ENCODE data around the gene STAMBPL1. TPM values are rescaled to one million over a fixed set of nuclear protein-coding genes. Genes with fewer than 3 reads are reported as not detected.
"Not testable (repeated sequence)": the region's sequence is repeated elsewhere in the genome, so short reads cannot be mapped to it uniquely, and the experiment has no call there.

The STAMBPL1 gene
- total RNA-seq, 4 donors from 2014 or later, result 14.4 to 25.1 (median 16.2) TPM

- TF ChIP-seq CTCF (IDR thresholded peaks at IDR 0.05), result no peak
- DNase-seq (ENCODE audit: low spot score) (no peak), ATAC-seq (ENCODE audit: low FRiP score) (no peak)
These were observed 2.0 kb downstream of the STAMBPL1 start for GRCh38 chr10:88881922-88882645.

- peak; percentile 63 for ATAC-seq (ENCODE audit: low FRiP score)
- not testable (repeated sequence) for DNase-seq (ENCODE audit: low spot score)
These were observed 2.8 kb downstream of the STAMBPL1 start for GRCh38 chr10:88882646-88883447.

GRCh38 chr10:88883448-88883809, 3.4 kb downstream of the STAMBPL1 start:
- ATAC-seq (ENCODE audit: low FRiP score), result no peak
- no peak for TF ChIP-seq CTCF (IDR thresholded peaks at IDR 0.05)
- DNase-seq (ENCODE audit: low spot score), result no peak

- TF ChIP-seq CTCF (IDR thresholded peaks at IDR 0.05), result no peak
- DNase-seq (ENCODE audit: low spot score), result no peak
- ATAC-seq (ENCODE audit: low FRiP score), result no peak
These were observed 6.5 kb downstream of the STAMBPL1 start for GRCh38 chr10:88886557-88886956.

GRCh38 chr10:88888810-88889445, 8.9 kb downstream of the STAMBPL1 start:
- DNase-seq (ENCODE audit: low spot score), result no peak
- no peak for ATAC-seq (ENCODE audit: low FRiP score)
- TF ChIP-seq CTCF (IDR thresholded peaks at IDR 0.05), result no peak

GRCh38 chr10:88889559-88890337, 9.7 kb downstream of the STAMBPL1 start:
- no peak for ATAC-seq (ENCODE audit: low FRiP score)
- TF ChIP-seq CTCF (IDR thresholded peaks at IDR 0.05), result no peak
- DNase-seq (ENCODE audit: low spot score), result no peak
